22Rv1 (cell line): ENCODE results near the gene HACD3.

Experiments used
- CTCF ChIP-seq: fragments of 450-650 bp; IDR thresholded peaks from 2 replicates; pipeline ENCODE4 v1.5.1; 2017; ENCODE audit warnings: mild to moderate bottlenecking
- ZFX ChIP-seq: fragments of 450-650 bp; IDR thresholded peaks from 2 replicates; pipeline ENCODE4 v1.6.1; 2017; ENCODE audit warnings: antibody characterized with exemption, borderline replicate concordance

GRCh38 chr15:65535192-65535591 lies 4.9 kb downstream of the HACD3 start:
- TF ChIP-seq CTCF (no peak), ZFX (no peak)
